ENCODE data around the gene MT1A. TPM values are rescaled to one million over a fixed set of nuclear protein-coding genes. Genes with fewer than 3 reads are reported as not detected.
"Not testable (repeated sequence)": the region's sequence is repeated elsewhere in the genome, so short reads cannot be mapped to it uniquely, and the experiment has no call there.

MT1A gene
- polyA plus RNA-seq, 1 experiment, result not detected

DNA sequence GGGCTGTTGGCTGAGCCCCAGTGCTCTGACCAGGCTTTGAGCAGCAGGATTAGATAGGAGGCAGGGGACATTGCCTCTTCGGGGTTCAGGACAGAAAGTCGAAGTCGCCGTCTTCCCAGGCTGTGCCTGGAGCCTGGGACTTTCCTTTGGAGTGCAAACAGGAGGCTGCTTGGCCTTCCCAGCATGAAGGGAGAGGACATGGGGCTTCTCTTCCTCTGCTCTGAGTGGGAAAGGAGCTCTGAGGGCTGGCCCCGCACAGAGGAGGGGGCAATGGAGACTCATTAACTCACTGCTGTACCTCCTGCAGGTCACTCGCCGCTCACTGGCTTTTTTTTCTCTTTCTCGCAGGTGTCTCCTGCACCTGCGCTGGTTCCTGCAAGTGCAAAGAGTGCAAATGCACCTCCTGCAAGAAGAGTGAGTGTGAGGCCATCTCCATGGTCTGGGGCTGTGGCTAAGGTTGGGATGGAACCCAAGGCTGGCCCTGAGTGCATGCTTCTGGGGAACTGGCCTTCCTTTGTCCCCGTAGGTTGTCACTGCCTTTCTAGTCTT lies 19.9 kb downstream of the MT1A start:
- TF ChIP-seq CTCF (IDR thresholded peaks at IDR 0.05; ENCODE audit: insufficient read depth, low read depth, low read length), result no peak
- H3K27me3 ChIP-seq (ENCODE audit: control insufficient read depth, insufficient read depth, low read length), result peaks cover 26% of the 10 kb centered on the region
- CTCF ChIA-PET, result no interaction called here
- no peak for DNase-seq (ENCODE audit: low read depth)
- H3K36me3 ChIP-seq (ENCODE audit: control insufficient read depth, insufficient read depth, low read length), result no peaks in the 10 kb centered on the region
- POLR2A ChIA-PET, result no interaction called here
- H3K4me3 ChIP-seq (ENCODE audit: low read depth, low read length), result peak overlapping the region; percentile 40; the same call in 1 of the 2 replicates

DNA sequence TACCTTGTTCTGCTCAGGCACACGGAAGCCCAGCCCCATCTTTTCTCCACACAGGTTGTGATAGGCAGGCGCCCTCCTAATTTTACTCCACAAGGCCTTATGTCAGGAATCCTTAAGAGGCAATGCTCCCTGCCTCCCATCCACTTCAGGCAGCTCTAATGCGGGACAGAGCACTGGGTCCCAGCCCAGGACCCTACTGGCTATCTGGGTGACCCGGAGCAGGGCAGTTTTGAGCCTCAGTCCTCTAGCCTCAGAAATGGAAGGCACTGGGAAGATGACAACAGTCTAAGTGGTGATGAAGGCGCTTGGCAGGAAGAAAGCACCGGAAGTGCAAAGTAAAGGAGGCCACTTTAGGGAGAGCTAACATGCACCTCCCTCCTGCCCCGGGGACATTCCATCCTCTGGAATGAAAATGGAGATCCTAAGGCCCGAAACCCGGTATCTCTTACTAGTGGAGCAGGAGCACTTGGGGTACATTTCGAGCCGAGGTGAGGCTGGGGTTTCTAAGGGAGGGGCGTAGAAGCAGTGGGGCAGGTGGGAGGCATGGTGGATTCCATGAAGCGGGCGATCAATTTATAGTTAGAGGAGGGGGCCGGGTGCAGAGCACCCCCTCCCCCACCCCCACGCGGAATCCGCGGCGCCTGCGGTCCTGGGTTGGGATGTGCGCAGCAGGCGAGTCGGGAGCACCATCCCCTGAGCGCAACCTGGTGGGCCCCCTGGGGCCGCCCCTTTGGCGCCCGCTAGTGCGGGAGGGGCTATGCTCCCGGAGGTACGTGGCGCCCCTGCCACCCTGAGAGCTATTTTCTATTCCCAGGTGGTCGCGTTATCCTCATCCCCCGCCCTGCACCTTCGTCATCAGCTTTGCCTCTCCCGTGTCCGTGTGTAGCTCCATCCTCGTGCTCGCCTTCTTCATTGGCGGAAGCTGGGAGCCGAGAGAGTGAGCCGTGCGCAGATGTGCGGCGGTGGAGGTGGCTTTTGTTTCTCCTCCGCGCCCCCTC lies 24.2 kb downstream of the MT1A start:
- peaks cover 49% of the 10 kb centered on the region for H3K27me3 ChIP-seq (ENCODE audit: control insufficient read depth, insufficient read depth, low read length)
- POLR2A ChIA-PET, result no interaction called here

DNA sequence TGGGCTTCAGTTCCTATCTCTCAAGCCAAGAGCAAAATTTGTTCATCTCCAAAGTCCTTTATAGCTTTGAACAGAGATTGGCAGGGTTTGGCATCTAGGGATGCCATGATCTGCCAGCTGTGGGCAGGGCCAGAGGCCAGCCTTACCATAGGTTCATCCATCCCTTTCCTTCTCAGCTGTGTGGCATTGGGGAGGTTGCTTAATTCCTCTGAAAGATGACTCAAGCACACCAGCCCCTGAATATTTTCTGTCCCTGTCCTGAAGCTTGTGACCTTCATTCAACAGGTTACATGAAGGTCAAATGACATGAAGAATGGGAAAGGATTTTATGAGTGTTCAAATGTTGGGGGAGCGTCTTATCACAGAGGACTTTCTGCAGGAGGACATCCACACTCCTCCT lies 26.0 kb downstream of the MT1A start:
- DNase-seq (ENCODE audit: low read depth), result no peak
- Histone ChIP-seq H3K4me3 (ENCODE audit: low read depth, low read length) (no peak overlapping the region), H3K27me3 (ENCODE audit: control insufficient read depth, insufficient read depth, low read length) (peaks cover 59% of the 10 kb centered on the region), H3K36me3 (ENCODE audit: control insufficient read depth, insufficient read depth, low read length) (no peaks in the 10 kb centered on the region)
- ChIA-PET CTCF (no interaction called here), POLR2A (no interaction called here)
- TF ChIP-seq CTCF (IDR thresholded peaks at IDR 0.05; ENCODE audit: insufficient read depth, low read depth, low read length), result no peak

More for the DNA sequence above, 24.2 kb downstream of the MT1A start:
- CTCF ChIA-PET, result interaction anchor here (1.0 to 1.2 kb wide), 2 partner anchors 13 to 86 kb away, joined by 4 read pairs; no protein-coding TSS in a partner anchor
- TF ChIP-seq CTCF (IDR thresholded peaks at IDR 0.05; ENCODE audit: insufficient read depth, low read depth, low read length), result no peak
- DNase-seq (ENCODE audit: low read depth), result no peak
- H3K4me3 ChIP-seq (ENCODE audit: low read depth, low read length), result no peak overlapping the region
- H3K36me3 ChIP-seq (ENCODE audit: control insufficient read depth, insufficient read depth, low read length), result no peaks in the 10 kb centered on the region

DNA sequence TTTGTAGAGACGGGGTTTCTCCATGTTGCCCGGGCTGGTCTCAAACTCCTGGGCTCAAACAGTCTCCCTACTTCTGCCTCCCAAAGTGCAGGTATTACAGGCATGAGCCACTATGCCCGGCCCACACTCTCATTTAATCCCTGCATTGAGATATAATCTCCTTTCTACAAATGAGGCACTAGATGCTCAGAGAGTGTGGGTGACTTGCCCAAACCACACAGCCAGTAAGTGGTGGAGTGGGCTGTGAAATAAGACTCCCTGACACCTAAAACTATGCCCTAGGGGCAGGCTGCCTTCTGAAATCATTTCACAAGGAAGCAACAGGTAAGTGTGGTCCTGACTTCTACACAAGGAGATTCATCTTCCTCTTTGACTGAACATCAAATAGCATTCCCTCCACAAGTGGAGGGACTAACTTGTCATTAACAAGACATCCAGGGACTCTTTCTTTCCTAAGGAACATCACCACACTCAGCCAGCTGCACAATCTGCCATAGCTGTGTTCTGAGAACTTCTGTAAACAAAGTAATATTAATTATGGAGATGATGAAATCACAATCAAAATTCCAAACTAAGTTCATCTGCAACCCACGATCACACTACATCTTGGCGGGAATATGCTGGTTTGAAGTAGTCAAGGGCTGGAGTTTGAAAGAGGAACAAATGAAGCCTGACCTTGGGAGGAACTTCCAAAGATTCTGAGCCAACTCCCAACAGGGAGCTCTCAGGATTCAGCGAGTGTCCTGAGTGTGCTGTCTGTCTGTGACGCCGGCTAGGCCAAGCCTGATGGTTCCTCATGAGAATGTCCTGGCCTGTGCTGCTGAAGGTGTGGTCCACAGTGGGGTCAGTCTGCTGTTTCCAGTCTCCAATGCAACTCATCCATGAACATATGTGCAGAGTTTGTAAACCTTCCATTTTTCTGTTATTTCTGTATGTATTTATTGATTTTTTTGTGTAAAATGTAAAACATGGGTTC lies 27.1 kb downstream of the MT1A start:
- CTCF ChIA-PET; POLR2A ChIA-PET; DNase-seq (ENCODE audit: low read depth); H3K36me3 ChIP-seq (ENCODE audit: control insufficient read depth, insufficient read depth, low read length); H3K4me3 ChIP-seq (ENCODE audit: low read depth, low read length): not testable (repeated sequence)
- peaks cover 66% of the 10 kb centered on the region for H3K27me3 ChIP-seq (ENCODE audit: control insufficient read depth, insufficient read depth, low read length)

DNA sequence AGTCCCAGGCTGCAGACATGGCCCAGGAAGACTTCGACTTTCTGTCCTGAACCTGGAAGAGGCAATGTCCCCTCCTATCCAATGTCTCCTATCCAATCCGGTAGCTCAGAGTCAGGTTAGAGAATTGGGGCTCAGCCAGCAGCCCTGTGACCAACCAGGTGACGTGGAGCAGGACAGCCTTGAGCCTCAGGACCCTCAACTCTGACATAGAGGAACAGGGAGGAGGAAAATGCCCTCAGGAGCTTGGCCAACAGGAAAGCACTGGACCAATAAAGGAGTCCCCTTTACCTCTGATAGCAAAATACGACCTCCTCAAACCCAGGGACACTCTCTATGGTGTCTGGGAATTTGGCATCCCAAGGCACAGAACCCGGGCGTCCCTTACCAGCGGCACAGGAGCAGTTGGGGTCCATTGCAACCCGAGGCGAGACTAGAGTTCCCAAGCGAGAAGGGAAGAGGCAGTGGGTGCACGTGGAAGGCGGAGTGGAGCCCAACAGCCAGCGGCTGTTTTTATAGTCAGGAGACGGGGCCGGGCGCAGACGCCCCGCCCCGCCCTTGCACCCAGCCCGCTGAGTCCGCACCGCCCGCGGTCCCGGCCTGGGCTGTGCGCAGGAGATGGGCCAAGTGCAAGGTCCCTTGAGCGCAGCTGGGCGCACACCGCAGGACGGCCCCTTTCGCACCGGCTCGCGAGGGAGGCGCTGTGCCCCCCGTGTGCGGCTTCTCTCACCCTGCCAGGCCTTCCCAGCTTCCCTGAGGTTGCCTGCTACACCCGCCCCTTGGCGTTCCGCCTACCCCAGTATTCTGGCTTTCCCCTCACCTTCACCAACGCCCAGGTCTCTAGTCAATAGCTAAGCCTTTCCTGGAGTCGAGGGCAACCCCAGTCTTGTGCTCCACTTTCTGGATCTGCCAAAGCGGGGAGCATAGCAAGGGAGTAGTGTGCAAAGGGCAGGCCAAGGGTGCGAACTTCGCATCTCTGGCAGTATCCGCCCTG lies 29.4 kb downstream of the MT1A start, which contains the start of gene MT1G:
Gene MT1G, minus strand, starts transcription at position 485 of the 991 bp plus-strand sequence. Its CDS starts 72 bp downstream, at position 413.
- H3K27me3 ChIP-seq (ENCODE audit: control insufficient read depth, insufficient read depth, low read length), result peaks cover 72% of the 10 kb centered on the region
- POLR2A ChIA-PET, result no interaction called here
- no peak for DNase-seq (ENCODE audit: low read depth)
- CTCF ChIA-PET, result interaction anchor here (1.2 kb wide), 1 partner anchor 34 kb away, joined by 3 read pairs; no protein-coding TSS in a partner anchor
- H3K36me3 ChIP-seq (ENCODE audit: control insufficient read depth, insufficient read depth, low read length), result no peaks in the 10 kb centered on the region
- TF ChIP-seq CTCF (IDR thresholded peaks at IDR 0.05; ENCODE audit: insufficient read depth, low read depth, low read length), result no peak
- no peak within 1 kb of the TSS for H3K4me3 ChIP-seq (ENCODE audit: low read depth, low read length)
